Loucy (cell line): ENCODE measurements around the gene INPP5D.

Experiments
- H2AFZ ChIP-seq: fragments of 200-600 bp; sonication (generic); 2 replicates; pipeline ENCODE4 v1.6.0; 2016; ENCODE audit warnings: antibody characterized with exemption, mild to moderate bottlenecking, low read length, moderate library complexity
- H3F3A ChIP-seq: fragments of 200-600 bp; 2 replicates; pipeline ENCODE4 v1.6.0; 2016; ENCODE audit warnings: antibody characterized with exemption, low read depth, mild to moderate bottlenecking
- H3K27me3 ChIP-seq: fragments of 200-600 bp; sonication (generic); 2 replicates; pipeline ENCODE4 v1.6.1; 2014; ENCODE audit warnings: low read length, mild to moderate bottlenecking; ENCODE audit not compliant: insufficient read depth, poor library complexity, severe bottlenecking
- H3K36me3 ChIP-seq: fragments of 200-600 bp; sonication (generic); 2 replicates; pipeline ENCODE4 v1.6.1; 2016; ENCODE audit warnings: low read length; ENCODE audit not compliant: insufficient read depth
- H3K4me1 ChIP-seq: fragments of 200-600 bp; sonication (generic); 2 replicates; pipeline ENCODE4 v1.5.1; 2014; ENCODE audit warnings: low read length, mild to moderate bottlenecking; ENCODE audit not compliant: insufficient read depth, poor library complexity, severe bottlenecking
- H3K4me2 ChIP-seq: fragments of 200-600 bp; sonication (generic); 2 replicates; pipeline ENCODE4 v1.6.0; 2014; ENCODE audit warnings: antibody characterized with exemption, low read length, low read depth, mild to moderate bottlenecking; ENCODE audit not compliant: poor library complexity, severe bottlenecking
- H3K4me3 ChIP-seq: fragments of 200-600 bp; sonication (generic); 2 replicates; pipeline ENCODE4 v1.5.1; 2014; ENCODE audit warnings: low read length, mild to moderate bottlenecking, mixed read lengths; ENCODE audit not compliant: poor library complexity, severe bottlenecking
- H3K79me2 ChIP-seq: fragments of 200-600 bp; sonication (generic); 2 replicates; pipeline ENCODE4 v1.6.1; 2014; ENCODE audit warnings: low read length; ENCODE audit not compliant: insufficient read depth
- H3K9ac ChIP-seq: fragments of 200-600 bp; sonication (generic); 2 replicates; pipeline ENCODE4 v1.6.0; 2014; ENCODE audit warnings: mild to moderate bottlenecking, low read depth, low read length, moderate library complexity; ENCODE audit not compliant: poor library complexity, severe bottlenecking
- H3K9me2 ChIP-seq: fragments of 200-600 bp; sonication (generic); replicated peaks from 2 replicates; pipeline ENCODE4 v1.6.1; 2016; ENCODE audit warnings: low read depth, low read length, mixed read lengths
- H3K9me3 ChIP-seq: fragments of 200-600 bp; sonication (generic); 2 replicates; pipeline ENCODE4 v1.6.1; 2014; ENCODE audit warnings: mild to moderate bottlenecking, antibody characterized with exemption, low read length, low read depth; ENCODE audit not compliant: insufficient read depth
- H4K20me1 ChIP-seq: fragments of 200-600 bp; sonication (generic); 2 replicates; pipeline ENCODE4 v1.6.0; 2014; ENCODE audit warnings: antibody characterized with exemption, low read length, mild to moderate bottlenecking; ENCODE audit not compliant: insufficient read depth, poor library complexity, severe bottlenecking
- EZH2phosphoT487 ChIP-seq: fragments of 200-600 bp; IDR thresholded peaks from 2 replicates; pipeline ENCODE4 v1.6.1; 2018; ENCODE audit warnings: antibody characterized with exemption, mild to moderate bottlenecking, moderate library complexity, borderline replicate concordance
- TF ChIP-seq, protein P1 (sequence below): fragments of 200-600 bp; sonication (generic); conservative IDR thresholded peaks from 2 replicates; pipeline ENCODE4 v1.5.1; 2014; ENCODE audit warnings: mild to moderate bottlenecking, antibody characterized with exemption, low read length

Gene INPP5D

GRCh38 chr2:233251306-233252116 lies 191.4 kb downstream of the INPP5D start, which contains the start of gene ATG16L1:
Gene ATG16L1 (plus strand): TSS chr2:233251673. CDS start chr2:233251828, 155 bp downstream.
- H3K9ac ChIP-seq, result peak within 1 kb of the TSS; percentile 80
- H4K20me1 ChIP-seq, result peaks cover 35% of the 10 kb centered on the region
- H3K4me2 ChIP-seq, result peak within 1 kb of the TSS; percentile 94
- H3K79me2 ChIP-seq, result peaks cover 49% of the 10 kb centered on the region
- H2AFZ ChIP-seq, result peak within 1 kb of the TSS; percentile 90
- H3K4me3 ChIP-seq, result peak within 1 kb of the TSS; percentile 84
- H3K9me2 ChIP-seq, result no peaks in the 10 kb centered on the region
- TF ChIP-seq, protein P1, sequence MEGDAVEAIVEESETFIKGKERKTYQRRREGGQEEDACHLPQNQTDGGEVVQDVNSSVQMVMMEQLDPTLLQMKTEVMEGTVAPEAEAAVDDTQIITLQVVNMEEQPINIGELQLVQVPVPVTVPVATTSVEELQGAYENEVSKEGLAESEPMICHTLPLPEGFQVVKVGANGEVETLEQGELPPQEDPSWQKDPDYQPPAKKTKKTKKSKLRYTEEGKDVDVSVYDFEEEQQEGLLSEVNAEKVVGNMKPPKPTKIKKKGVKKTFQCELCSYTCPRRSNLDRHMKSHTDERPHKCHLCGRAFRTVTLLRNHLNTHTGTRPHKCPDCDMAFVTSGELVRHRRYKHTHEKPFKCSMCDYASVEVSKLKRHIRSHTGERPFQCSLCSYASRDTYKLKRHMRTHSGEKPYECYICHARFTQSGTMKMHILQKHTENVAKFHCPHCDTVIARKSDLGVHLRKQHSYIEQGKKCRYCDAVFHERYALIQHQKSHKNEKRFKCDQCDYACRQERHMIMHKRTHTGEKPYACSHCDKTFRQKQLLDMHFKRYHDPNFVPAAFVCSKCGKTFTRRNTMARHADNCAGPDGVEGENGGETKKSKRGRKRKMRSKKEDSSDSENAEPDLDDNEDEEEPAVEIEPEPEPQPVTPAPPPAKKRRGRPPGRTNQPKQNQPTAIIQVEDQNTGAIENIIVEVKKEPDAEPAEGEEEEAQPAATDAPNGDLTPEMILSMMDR, result peak; percentile 85
- TF ChIP-seq EZH2phosphoT487, result no peak
- no peaks in the 10 kb centered on the region for H3K27me3 ChIP-seq
- peaks cover 32% of the 10 kb centered on the region for H3K4me1 ChIP-seq
- no peaks in the 10 kb centered on the region for H3K9me3 ChIP-seq
- peaks cover 6% of the 10 kb centered on the region; the same call in 1 of the 2 replicates for H3K36me3 ChIP-seq
- H3F3A ChIP-seq, result no peaks in the 10 kb centered on the region

GRCh38 chr2:233252227-233252626 lies 192.1 kb downstream of the INPP5D start:
- Histone ChIP-seq H3K4me3 (peak overlapping the region; percentile 84), H3K27me3 (no peaks in the 10 kb centered on the region), H3K36me3 (peaks cover 13% of the 10 kb centered on the region; the same call in 1 of the 2 replicates), H3K4me2 (peak overlapping the region; percentile 94), H3K9me3 (no peaks in the 10 kb centered on the region), H4K20me1 (peaks cover 35% of the 10 kb centered on the region), H3F3A (no peaks in the 10 kb centered on the region), H2AFZ (peak overlapping the region; percentile 90), H3K79me2 (peaks cover 54% of the 10 kb centered on the region), H3K9me2 (no peaks in the 10 kb centered on the region), H3K9ac (peak overlapping the region; percentile 80), H3K4me1 (peaks cover 32% of the 10 kb centered on the region)
- TF ChIP-seq, protein P1, result no peak
- TF ChIP-seq EZH2phosphoT487, result no peak

DNA sequence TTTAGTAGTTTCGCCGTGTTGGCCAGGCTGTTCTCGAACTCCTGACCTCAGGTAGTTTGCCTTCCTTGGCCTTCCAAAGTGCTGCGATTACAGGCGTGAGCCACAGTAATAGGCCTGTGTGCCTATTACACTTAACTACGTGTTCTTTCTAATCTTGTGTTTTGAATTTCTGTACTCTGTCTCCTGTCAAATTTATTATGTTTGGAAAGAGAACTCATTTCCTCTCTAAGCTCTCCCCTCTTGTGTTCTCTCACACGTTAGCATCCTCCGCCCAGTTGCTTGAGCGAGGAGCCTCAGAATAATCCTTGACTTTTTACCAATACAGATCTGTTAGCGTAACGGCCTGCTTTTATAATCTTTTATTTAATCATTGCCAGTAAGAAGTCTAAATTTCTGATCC lies 195.0 kb downstream of the INPP5D start:
- peaks cover 76% of the 10 kb centered on the region for H3K79me2 ChIP-seq

More for the DNA sequence above, 195.0 kb downstream of the INPP5D start:
- H3K9ac ChIP-seq, result no peak overlapping the region
- H2AFZ ChIP-seq, result no peak overlapping the region
- no peak for TF ChIP-seq EZH2phosphoT487
- TF ChIP-seq, protein P1, result no peak
- peaks cover 35% of the 10 kb centered on the region for H4K20me1 ChIP-seq
- H3K9me3 ChIP-seq, result no peaks in the 10 kb centered on the region
- peak overlapping the region; percentile 17 for H3K4me3 ChIP-seq
- H3K27me3 ChIP-seq, result no peaks in the 10 kb centered on the region
- peaks cover 35% of the 10 kb centered on the region; the same call in 1 of the 2 replicates for H3K36me3 ChIP-seq
- no peaks in the 10 kb centered on the region for H3K9me2 ChIP-seq
- H3F3A ChIP-seq, result no peaks in the 10 kb centered on the region
- H3K4me2 ChIP-seq, result peak overlapping the region; percentile 94
- peaks cover 43% of the 10 kb centered on the region for H3K4me1 ChIP-seq
